Fibroblast of mammary gland (primary cell): Measurements from ENCODE around the gene HS1BP3.

Experiments used
- DNase-seq: peaks from one replicate; pipeline ENCODE4 v3.0.0-alpha.2; 2010; ENCODE audit warnings: low read depth
- H3K4me3 ChIP-seq: 2 replicates; pipeline ENCODE4 v1.5.1; 2011; ENCODE audit warnings: low read depth, mild to moderate bottlenecking, low read length, moderate library complexity; ENCODE audit not compliant: control insufficient read depth
- CTCF ChIP-seq: conservative IDR thresholded peaks from 2 replicates; pipeline ENCODE4 v1.5.1; 2011; ENCODE audit warnings: low read depth, low read length, inconsistent platforms; ENCODE audit not compliant: control insufficient read depth, insufficient read depth

HS1BP3 gene

GRCh38 chr2:20678780-20679179, 27.9 kb upstream of the HS1BP3 start:
- DNase-seq = no peak

GRCh38 chr2:20678086-20678395, 27.1 kb upstream of the HS1BP3 start:
- DNase-seq = no peak
- H3K4me3 ChIP-seq = no peak overlapping the region
- no peak for TF ChIP-seq CTCF

More at GRCh38 chr2:20678780-20679179, 27.9 kb upstream of the HS1BP3 start:
- TF ChIP-seq CTCF = no peak
- H3K4me3 ChIP-seq = no peak overlapping the region

- no peak overlapping the region for H3K4me3 ChIP-seq
- no peak for DNase-seq
- TF ChIP-seq CTCF = no peak
Measured at GRCh38 chr2:20677301-20678085, 26.6 kb upstream of the HS1BP3 start.

- no peak overlapping the region for H3K4me3 ChIP-seq
- no peak for DNase-seq
- no peak for TF ChIP-seq CTCF
Measured at GRCh38 chr2:20676353-20677215, 25.7 kb upstream of the HS1BP3 start.

GRCh38 chr2:20675701-20676352, 24.9 kb upstream of the HS1BP3 start:
- DNase-seq = no peak
- H3K4me3 ChIP-seq = no peak overlapping the region
- TF ChIP-seq CTCF = no peak

GRCh38 chr2:20674974-20675679, 24.2 kb upstream of the HS1BP3 start:
- TF ChIP-seq CTCF = no peak
- DNase-seq = peak; percentile 85
- no peak overlapping the region for H3K4me3 ChIP-seq
